ENCODE data around the gene TESK1.
"Not testable (repeated sequence)": the region's sequence is repeated elsewhere in the genome, so short reads cannot be mapped to it uniquely, and the experiment has no call there.

The TESK1 gene

DNA sequence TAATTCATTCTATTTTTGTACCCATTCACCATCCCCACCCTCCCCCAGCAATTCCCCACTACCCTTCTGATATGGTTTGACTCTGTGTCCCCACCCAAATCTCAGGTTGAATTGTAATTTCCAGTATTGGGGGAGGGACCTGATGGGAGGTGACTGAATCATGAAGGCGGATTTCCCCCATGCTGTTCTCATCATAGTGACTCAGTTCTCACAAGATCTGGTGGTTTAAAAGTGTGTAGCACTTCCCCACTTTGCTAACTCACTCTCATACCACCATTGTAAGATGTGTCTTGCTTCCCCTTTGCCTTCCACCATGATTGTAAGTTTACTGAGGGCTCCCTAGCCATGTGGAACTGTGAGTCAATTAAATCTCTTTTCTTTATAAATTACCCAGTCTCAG is 25.9 kb upstream of the TESK1 start:
- no peak for DNase-seq (ENCODE audit: low spot score)
- TF ChIP-seq, protein P1, sequence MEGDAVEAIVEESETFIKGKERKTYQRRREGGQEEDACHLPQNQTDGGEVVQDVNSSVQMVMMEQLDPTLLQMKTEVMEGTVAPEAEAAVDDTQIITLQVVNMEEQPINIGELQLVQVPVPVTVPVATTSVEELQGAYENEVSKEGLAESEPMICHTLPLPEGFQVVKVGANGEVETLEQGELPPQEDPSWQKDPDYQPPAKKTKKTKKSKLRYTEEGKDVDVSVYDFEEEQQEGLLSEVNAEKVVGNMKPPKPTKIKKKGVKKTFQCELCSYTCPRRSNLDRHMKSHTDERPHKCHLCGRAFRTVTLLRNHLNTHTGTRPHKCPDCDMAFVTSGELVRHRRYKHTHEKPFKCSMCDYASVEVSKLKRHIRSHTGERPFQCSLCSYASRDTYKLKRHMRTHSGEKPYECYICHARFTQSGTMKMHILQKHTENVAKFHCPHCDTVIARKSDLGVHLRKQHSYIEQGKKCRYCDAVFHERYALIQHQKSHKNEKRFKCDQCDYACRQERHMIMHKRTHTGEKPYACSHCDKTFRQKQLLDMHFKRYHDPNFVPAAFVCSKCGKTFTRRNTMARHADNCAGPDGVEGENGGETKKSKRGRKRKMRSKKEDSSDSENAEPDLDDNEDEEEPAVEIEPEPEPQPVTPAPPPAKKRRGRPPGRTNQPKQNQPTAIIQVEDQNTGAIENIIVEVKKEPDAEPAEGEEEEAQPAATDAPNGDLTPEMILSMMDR (IDR thresholded peaks at IDR 0.05; ENCODE audit: extremely low read depth, insufficient read depth, missing control alignments) = no peak
- in situ Hi-C loops (cut with MboI; ENCODE audit: low pct_unique_long_range_greater_than_20kb, low sequenced_read_pairs, unreplicated experiment) = no loop called here

DNA sequence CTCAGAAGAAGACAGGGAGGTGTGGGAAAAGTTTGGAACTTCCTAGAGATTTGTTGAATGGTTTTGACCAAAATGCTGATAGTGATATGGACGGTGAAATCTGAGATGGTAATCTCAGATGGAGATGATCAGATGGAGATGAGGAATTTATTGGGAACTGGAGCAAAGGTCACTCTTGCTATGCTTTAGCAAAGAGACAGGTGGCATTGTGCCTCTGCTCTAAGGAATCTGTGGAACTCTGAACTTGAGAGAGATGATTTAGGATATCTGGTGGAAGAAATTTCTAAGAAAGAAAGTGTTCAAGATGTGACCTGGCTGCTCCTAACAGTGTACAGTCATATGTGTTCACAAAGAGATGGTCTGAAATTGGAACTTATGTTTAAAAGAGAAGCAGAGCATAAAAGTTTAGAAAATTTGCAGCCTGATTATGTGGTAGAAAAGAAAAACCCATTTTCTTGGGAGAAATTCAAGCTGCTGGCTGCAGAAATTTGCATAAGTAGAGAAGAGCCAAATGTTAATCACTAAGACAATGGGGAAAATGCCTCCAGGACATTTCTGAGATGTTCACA is 25.3 kb upstream of the TESK1 start:
- DNase-seq (ENCODE audit: low spot score); in situ Hi-C loops (cut with MboI; ENCODE audit: low pct_unique_long_range_greater_than_20kb, low sequenced_read_pairs, unreplicated experiment): not testable (repeated sequence)

DNA sequence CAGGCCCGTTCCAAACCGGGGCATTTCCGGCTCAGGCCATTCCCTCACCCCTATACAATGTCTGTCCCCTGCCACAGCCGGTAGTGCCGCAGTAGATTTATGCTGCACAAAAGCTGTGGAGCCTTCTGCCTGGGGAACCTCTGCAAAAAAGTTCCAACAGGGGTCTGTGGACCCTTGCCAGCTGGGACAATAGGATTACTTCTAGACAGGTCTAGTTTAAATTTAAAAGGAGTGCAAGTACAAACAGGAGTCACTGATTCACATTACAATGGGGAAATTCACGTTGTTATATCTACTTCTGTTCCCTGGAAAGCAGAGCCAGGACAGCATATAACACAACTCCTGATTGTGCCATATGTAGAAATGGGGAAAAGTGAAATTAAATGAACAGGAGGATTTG is 21.5 kb upstream of the TESK1 start:
- in situ Hi-C loops (cut with MboI; ENCODE audit: low pct_unique_long_range_greater_than_20kb, low sequenced_read_pairs, unreplicated experiment) = not testable (repeated sequence)

DNA sequence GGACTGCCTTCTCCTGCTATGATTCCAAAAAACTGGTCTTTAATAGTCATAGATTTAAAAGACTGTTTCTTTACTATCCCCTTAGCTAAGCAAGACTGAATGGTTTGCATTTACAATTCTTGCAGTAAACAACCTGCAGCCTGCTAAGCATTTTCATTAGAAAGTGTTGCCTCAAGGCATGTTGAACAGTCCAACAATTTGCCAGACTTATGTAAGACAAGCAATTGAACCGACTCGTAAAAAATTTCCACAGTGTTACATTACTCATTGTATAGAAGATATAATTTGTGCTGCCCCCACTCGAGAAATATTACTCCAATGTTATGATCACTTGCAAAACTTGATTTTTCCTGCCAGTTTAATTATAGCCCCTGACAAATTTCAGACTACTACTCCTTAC is 20.4 kb upstream of the TESK1 start:
- in situ Hi-C loops (cut with MboI; ENCODE audit: low pct_unique_long_range_greater_than_20kb, low sequenced_read_pairs, unreplicated experiment); DNase-seq (ENCODE audit: low spot score): not testable (repeated sequence)

More for the DNA sequence above, 21.5 kb upstream of the TESK1 start:
- not testable (repeated sequence) for DNase-seq (ENCODE audit: low spot score)

DNA sequence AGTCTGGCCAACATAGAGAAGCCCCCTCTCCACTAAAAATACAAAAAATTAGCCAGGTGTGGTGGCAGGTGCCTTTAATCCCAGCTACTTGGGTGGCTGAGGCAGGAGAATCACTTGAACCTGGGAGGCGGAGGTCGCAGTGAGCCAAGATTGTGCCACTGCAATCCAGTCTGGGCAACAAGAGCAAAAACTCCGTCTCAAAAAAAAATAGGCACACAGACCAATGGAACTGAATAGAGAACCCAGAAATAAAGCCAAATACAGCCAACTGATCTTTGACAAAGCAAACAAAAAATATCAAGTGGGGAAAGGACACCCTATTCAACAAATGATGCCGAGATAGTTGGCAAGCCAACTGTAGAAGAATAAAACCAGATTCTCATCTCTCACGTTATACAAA is 16.6 kb upstream of the TESK1 start:
- DNase-seq (ENCODE audit: low spot score) = not testable (repeated sequence)

DNA sequence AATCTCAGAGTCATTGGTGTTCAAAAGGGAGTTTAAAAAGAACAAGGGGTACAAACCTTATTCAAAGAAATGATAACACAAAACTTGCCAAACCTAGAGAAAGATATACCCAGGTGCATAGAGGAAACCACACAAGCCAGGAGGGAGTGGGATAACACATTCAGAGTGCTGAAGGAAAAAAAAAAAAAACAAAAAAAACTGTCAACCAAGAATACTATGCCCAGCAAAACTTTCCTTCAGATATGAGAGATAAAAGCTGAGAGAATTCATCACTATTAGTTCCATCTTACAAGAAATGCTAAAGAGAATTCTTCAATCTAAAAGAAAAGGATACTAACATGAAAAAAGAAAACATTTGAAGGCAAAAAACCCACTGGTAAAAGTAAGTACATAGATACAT is 11.5 kb upstream of the TESK1 start:
- TF ChIP-seq, protein P1 (IDR thresholded peaks at IDR 0.05; ENCODE audit: extremely low read depth, insufficient read depth, missing control alignments) = no peak
- no peak for DNase-seq (ENCODE audit: low spot score)
- in situ Hi-C loops (cut with MboI; ENCODE audit: low pct_unique_long_range_greater_than_20kb, low sequenced_read_pairs, unreplicated experiment) = no loop called here

More for the DNA sequence above, 16.6 kb upstream of the TESK1 start:
- in situ Hi-C loops (cut with MboI; ENCODE audit: low pct_unique_long_range_greater_than_20kb, low sequenced_read_pairs, unreplicated experiment) = not testable (repeated sequence)

DNA sequence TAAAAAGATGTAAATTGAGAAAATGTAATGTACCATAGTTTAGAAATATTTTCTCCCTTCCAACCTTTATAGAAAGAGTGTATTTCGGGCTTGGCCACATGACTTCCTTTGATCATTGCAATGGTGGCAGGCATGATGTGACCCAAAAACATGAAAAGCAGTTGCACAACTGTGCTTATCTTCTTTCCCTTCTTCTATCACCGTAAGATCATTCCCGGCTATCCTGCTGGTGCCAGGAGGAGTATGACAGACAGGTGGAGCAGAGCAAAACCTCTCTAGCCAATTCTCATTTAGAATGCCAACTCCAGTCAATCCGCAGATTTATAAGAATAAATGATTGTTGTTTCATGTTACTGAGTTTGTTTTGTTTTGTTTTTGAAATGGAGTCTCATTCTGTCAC is 10.6 kb upstream of the TESK1 start:
- TF ChIP-seq, protein P1 (IDR thresholded peaks at IDR 0.05; ENCODE audit: extremely low read depth, insufficient read depth, missing control alignments) = no peak
- in situ Hi-C loops (cut with MboI; ENCODE audit: low pct_unique_long_range_greater_than_20kb, low sequenced_read_pairs, unreplicated experiment) = no loop called here

DNA sequence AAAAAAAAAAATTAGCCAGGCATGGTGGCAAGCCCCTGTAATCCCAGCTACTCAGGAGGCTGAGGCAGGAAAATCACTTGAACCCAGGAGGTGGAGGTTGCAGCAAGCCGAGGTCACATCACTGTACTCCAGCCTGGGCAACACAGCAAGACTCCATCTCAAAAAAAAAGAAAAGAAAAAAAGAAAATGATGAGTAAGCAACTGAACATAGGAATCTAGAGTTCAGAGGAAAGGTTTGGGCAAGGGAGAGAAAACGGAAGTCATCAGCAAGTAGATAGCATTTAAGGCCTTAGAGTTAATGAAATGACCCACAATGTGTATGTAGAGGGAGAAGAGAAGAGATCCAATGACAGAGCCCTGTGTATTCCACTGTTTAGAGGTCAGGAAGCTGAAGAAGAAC is 8.2 kb upstream of the TESK1 start:
- in situ Hi-C loops (cut with MboI; ENCODE audit: low pct_unique_long_range_greater_than_20kb, low sequenced_read_pairs, unreplicated experiment); DNase-seq (ENCODE audit: low spot score): not testable (repeated sequence)

More for the DNA sequence above, 10.6 kb upstream of the TESK1 start:
- DNase-seq (ENCODE audit: low spot score) = no peak

DNA sequence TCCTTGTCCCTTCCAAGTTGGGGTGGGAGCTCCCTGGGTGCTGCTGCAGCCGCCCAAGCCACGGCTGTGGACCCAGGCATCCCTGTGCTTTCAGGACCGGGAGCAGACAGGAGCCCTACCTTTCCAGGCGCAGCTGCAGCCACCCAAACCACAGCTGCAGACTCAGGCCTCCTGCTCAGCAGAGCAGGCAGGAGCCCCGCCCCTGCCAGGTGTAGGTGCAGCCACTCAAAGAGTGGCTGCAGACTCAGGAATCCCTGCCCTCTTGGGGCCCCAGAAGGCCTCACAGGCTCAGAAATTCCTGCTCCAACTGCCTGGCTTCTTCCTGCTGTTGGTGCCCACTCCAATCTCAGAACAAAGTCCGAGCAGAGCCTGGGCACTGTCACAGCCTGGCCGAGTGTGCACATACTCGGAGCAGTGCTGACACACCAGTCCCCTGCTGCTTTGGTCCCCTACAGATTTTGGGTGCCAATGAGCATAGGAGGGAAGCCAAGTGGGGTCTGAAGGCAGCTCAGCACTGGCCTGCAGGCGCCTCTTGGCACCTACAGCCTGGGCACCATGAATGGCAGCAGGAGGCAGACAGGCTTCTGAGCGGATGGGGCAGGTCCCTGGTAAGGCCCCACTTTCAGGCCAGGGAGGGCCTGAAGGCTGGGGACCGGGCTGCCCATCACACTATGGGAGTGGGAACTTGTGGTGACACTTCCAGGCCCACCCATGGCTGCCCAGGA is 6.0 kb upstream of the TESK1 start:
- no peak for DNase-seq (ENCODE audit: low spot score)
- TF ChIP-seq, protein P1 (IDR thresholded peaks at IDR 0.05; ENCODE audit: extremely low read depth, insufficient read depth, missing control alignments) = no peak
- in situ Hi-C loops (cut with MboI; ENCODE audit: low pct_unique_long_range_greater_than_20kb, low sequenced_read_pairs, unreplicated experiment) = no loop called here

All from GM13977 (cell line).